ENCODE data around the gene ZNF536.

The ZNF536 gene

DNA sequence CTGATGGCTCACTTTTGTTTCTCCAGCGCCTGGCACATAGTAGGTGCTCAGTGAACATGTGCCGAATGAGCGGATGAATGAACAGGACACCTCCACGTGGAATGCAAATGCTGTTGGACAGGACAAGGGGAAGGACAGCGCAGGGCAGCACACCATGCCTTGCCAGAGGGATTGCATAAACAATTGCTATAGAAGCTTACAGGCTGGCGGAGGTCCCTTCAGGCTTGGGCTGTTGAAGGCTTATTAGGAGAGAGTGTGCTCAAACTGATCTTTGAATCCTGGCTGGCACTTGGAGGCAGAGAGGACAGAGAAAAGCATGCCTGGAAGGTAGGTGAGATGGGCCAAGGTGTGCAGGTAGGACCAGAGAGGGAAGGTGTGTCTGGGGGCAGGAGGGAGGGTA lies 35.9 kb upstream of the ZNF536 start:
- TF ChIP-seq, protein P1, sequence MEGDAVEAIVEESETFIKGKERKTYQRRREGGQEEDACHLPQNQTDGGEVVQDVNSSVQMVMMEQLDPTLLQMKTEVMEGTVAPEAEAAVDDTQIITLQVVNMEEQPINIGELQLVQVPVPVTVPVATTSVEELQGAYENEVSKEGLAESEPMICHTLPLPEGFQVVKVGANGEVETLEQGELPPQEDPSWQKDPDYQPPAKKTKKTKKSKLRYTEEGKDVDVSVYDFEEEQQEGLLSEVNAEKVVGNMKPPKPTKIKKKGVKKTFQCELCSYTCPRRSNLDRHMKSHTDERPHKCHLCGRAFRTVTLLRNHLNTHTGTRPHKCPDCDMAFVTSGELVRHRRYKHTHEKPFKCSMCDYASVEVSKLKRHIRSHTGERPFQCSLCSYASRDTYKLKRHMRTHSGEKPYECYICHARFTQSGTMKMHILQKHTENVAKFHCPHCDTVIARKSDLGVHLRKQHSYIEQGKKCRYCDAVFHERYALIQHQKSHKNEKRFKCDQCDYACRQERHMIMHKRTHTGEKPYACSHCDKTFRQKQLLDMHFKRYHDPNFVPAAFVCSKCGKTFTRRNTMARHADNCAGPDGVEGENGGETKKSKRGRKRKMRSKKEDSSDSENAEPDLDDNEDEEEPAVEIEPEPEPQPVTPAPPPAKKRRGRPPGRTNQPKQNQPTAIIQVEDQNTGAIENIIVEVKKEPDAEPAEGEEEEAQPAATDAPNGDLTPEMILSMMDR (IDR thresholded peaks at IDR 0.05; ENCODE audit: low read depth, low read length) = no peak

DNA sequence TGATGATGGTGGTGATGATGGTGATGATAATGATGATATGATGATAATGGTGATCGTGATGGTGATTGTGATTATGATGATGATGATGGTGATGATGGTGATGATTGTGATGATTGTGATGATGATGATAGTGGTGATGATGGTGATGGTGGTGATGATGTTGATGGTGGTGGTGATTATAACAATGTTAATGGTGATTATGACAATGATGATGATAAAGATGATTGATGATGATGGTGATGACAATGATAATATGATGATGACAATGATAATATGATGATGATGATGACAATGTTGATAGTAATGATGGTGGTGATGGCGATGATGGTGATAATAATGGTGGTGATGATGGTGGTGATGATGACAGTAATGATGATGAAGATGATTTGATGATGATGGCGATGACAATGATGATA lies 34.1 kb upstream of the ZNF536 start:
- TF ChIP-seq, protein P1 (IDR thresholded peaks at IDR 0.05; ENCODE audit: low read depth, low read length) = no peak

More for the DNA sequence above, 35.9 kb upstream of the ZNF536 start:
- no peak overlapping the region for H3K4me3 ChIP-seq (ENCODE audit: low read depth, low read length)

DNA sequence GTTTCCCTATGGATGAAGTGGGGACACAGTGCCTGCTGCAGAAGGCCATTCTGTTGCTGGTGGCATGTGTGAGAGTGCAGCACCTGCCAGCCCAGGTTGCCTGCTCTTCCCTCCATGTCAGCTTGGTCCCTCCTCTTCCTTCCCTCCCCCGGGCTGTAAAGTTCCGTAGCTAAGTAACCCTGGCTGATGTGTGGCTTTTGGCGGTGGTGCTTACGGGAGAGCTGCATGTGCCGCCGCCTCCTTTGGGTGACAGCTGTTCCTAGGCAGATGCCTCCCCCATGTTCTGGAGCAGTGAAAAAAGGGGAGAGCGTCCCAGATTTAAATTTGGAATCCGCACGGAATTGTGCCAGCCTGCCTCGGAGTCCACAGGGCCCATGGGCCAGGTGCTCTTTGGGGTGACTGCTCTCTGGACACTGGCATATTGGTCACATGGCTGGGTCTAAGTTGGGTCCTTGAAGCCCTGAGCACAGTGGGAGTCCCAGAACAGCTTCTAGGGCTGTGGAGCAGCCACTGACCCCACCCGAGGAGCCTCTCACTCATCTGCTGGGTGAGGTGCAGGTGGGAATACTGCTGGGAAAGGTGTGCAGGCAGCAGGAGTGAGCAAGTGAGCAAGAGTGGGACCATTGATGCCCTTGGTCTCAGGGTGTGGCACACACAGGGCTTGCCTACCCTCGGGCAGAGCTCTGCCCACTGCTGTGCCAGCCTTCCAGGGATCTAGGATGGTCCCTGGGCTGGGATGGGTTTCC lies 33.1 kb upstream of the ZNF536 start:
- TF ChIP-seq, protein P1 (IDR thresholded peaks at IDR 0.05; ENCODE audit: low read depth, low read length) = no peak
- H3K4me3 ChIP-seq (ENCODE audit: low read depth, low read length) = no peak overlapping the region

More for the DNA sequence above, 34.1 kb upstream of the ZNF536 start:
- no peak overlapping the region for H3K4me3 ChIP-seq (ENCODE audit: low read depth, low read length)

DNA sequence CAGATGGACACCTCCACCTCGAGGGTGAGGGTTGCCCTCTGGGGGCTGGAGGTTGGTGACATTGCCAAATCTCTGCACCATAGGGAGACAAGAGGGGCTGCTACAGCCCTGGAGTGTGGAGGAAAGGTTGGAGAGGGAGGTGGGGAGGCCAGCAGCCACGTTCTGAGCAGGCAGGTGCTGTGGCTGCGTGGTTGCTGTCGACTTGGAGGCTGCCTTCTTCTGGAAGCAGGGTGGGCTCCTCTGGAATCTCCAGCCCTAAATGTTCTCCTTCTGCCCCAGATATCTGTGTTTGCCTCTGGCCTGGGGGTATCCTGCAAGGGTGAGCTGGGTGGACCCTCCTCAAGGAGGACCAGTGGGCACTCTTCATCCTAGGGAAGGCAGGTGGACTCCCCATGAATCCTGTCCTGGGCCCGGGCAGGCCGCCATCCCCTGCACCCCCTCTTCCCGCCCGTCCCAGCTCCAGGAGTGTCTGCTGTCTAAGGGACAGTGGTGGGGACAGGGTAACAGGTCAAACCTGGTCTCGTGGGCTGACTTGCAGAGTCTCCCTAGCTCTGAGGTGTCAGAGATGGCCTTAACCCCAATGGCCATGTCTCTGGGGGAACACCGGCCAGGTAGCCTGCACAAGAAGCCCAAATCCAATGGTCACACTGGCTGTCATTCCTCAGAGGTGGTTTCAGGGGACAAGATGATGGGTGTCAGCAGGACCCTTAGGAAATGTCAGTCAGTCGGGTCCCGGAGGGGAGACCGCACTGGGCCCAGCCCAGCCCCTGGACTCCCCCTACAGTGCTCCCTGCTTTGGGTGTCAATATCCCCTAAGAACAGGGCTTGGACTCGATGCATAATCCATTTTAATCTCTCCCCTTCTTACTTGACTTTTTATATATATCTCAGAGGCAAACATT lies 32.3 kb upstream of the ZNF536 start:
- no peak overlapping the region for H3K4me3 ChIP-seq (ENCODE audit: low read depth, low read length)

DNA sequence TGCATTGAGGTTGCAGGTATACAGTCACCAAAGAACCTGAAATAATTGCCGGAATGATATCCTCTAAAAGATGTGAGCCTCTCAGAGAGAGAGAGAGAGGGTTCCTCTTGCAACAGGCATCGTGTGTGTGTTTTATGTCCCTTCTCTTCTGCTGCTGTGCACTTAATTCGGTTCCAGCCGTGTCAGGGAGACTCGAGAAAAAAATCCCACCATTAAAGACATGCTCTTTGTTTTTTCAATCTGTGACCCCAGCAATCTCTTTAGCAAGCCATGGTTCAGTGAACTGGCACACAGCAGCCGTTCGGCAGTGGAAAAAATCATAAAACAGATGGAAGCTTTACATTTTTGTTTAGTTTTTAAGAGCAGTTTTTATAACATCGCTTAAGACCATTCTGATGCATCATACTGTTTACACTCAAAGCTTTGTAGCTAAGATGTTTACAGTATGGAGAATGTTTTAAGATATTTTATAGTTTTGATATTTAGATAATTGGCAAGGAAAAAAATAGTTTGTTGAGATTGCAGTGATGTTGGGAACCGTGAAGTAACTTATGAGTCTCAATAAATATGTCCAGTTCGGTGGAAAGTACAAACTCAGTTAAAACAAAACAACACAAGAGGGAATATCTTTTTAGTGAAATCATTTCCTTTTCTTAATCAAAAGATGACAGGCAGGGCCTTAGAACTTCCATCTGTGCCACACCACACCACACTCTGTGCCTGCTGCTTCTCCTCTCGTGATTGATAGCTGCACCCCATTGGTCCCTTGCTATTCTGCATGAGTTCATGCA lies 31.2 kb upstream of the ZNF536 start:
- TF ChIP-seq, protein P1 (IDR thresholded peaks at IDR 0.05; ENCODE audit: low read depth, low read length) = no peak
- no peak overlapping the region for H3K4me3 ChIP-seq (ENCODE audit: low read depth, low read length)

More for the DNA sequence above, 32.3 kb upstream of the ZNF536 start:
- TF ChIP-seq, protein P1 (IDR thresholded peaks at IDR 0.05; ENCODE audit: low read depth, low read length) = no peak

DNA sequence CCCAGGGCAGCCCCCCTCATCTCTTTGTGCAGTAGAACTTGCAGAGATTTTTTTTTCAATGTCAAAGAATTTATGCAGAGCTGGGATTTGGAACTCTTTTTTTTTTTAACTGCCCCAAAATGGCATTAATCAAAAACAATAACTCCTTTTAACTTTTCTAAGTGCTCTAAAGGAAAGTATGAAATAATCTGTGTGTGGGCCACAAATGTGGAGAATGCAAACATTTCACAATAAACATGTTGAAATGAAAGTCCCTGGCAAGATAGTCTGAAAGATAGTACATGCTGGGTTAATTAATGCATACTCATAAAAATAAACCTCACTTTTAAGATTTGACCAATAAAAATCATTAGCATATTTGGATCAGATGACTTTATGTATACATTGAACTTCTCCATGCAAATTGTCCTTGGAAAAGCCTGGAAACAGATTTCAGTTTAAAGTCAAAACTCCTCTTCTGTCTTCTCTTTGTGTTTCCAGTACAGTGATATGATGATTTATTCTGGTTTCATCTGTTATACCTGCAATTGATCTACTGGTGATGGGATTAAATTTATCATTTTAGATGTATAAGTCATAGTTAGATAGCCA lies 30.5 kb upstream of the ZNF536 start:
- no peak overlapping the region for H3K4me3 ChIP-seq (ENCODE audit: low read depth, low read length)
- TF ChIP-seq, protein P1 (IDR thresholded peaks at IDR 0.05; ENCODE audit: low read depth, low read length) = no peak

All from WI38 (cell line).